Brain microvascular endothelial cell (primary cell): ENCODE results near the gene NEMP1.

Experiments
- DNase-seq: peaks from one replicate; pipeline ENCODE4 v3.0.0-alpha.2; 2020
- H3K27ac ChIP-seq: fragments of 250-450 bp; sonication (Bioruptor Pico); 2 replicates; pipeline ENCODE4 v1.5.1; 2020; ENCODE audit warnings: mild to moderate bottlenecking, moderate library complexity
- H3K27me3 ChIP-seq: fragments of 250-450 bp; sonication (Bioruptor Pico); replicated peaks from 2 replicates; pipeline ENCODE4 v1.5.1; 2020; ENCODE audit warnings: mild to moderate bottlenecking
- H3K36me3 ChIP-seq: fragments of 250-450 bp; sonication (Bioruptor Pico); replicated peaks from 2 replicates; pipeline ENCODE4 v1.5.1; 2020; ENCODE audit warnings: mild to moderate bottlenecking
- H3K4me3 ChIP-seq: 2 replicates; pipeline ENCODE4 v1.5.1; 2011; ENCODE audit warnings: low read depth, mild to moderate bottlenecking, control low read depth, low read length, moderate library complexity
- CTCF ChIP-seq: IDR thresholded peaks from 2 replicates; pipeline ENCODE4 v1.5.1; 2011; ENCODE audit warnings: low read depth, mild to moderate bottlenecking, moderate library complexity, low read length, control low read depth, inconsistent platforms; ENCODE audit errors: missing control alignments
- in situ Hi-C: cut with HindIII; loops from 2 replicates; pipeline ENCODE4 v1.10.0; 2017; ENCODE audit warnings: low sequenced_read_pairs, low pct_ligation_motif_present

The NEMP1 gene

GRCh38 chr12:57012600-57013465 lies 65.8 kb downstream of the NEMP1 start:
- Histone ChIP-seq H3K27me3 (peaks cover 23% of the 10 kb centered on the region), H3K27ac (no peak overlapping the region), H3K4me3 (no peak overlapping the region), H3K36me3 (no peaks in the 10 kb centered on the region)
- in situ Hi-C loops, result no loop called here
- peak; percentile 20 for TF ChIP-seq CTCF
- DNase-seq, result no peak

GRCh38 chr12:57011438-57012424 lies 66.9 kb downstream of the NEMP1 start:
- Histone ChIP-seq H3K27me3 (peaks cover 23% of the 10 kb centered on the region), H3K27ac (no peak overlapping the region), H3K36me3 (no peaks in the 10 kb centered on the region), H3K4me3 (no peak overlapping the region)
- DNase-seq, result no peak
- in situ Hi-C loops, result no loop called here
- TF ChIP-seq CTCF, result no peak

- no peak for DNase-seq
- no peak overlapping the region for H3K27ac ChIP-seq
- H3K36me3 ChIP-seq, result peaks cover 2% of the 10 kb centered on the region
- peaks cover 23% of the 10 kb centered on the region for H3K27me3 ChIP-seq
- in situ Hi-C loops, result no loop called here
- H3K4me3 ChIP-seq, result no peak overlapping the region
- no peak for TF ChIP-seq CTCF
Measured at GRCh38 chr12:57010627-57011247, 67.9 kb downstream of the NEMP1 start.

- no peak for TF ChIP-seq CTCF
- peaks cover 2% of the 10 kb centered on the region for H3K36me3 ChIP-seq
- in situ Hi-C loops, result no loop called here
Measured at GRCh38 chr12:57009949-57010626, 68.5 kb downstream of the NEMP1 start.

GRCh38 chr12:57008178-57008577 lies 70.4 kb downstream of the NEMP1 start:
- no peak overlapping the region for H3K27ac ChIP-seq
- peak; percentile 62 for TF ChIP-seq CTCF
- DNase-seq, result peak; percentile 50

More at GRCh38 chr12:57009949-57010626, 68.5 kb downstream of the NEMP1 start:
- no peak overlapping the region for H3K4me3 ChIP-seq
- H3K27me3 ChIP-seq, result peaks cover 18% of the 10 kb centered on the region
- no peak for DNase-seq
- H3K27ac ChIP-seq, result no peak overlapping the region

More at GRCh38 chr12:57008178-57008577, 70.4 kb downstream of the NEMP1 start:
- Histone ChIP-seq H3K4me3 (no peak overlapping the region), H3K27me3 (peaks cover 3% of the 10 kb centered on the region), H3K36me3 (peaks cover 10% of the 10 kb centered on the region)
- in situ Hi-C loops, result no loop called here
